Thoracic aorta (tissue), 2 donors: ENCODE results near the gene MRPS16. TPM values are rescaled to one million over a fixed set of nuclear protein-coding genes. Genes with fewer than 3 reads are reported as not detected.

ENCODE experiments used
- ATAC-seq: fragments of 150-250 bp; one replicate; pipeline ENCODE4 v1.8.0; 2017; ENCODE audit warnings: low read depth; ENCODE audit not compliant: insufficient number of reproducible peaks, low FRiP score
- DNase-seq: peaks from one replicate; pipeline ENCODE4 v3.0.0-alpha.2; 2020; ENCODE audit warnings: low spot score
- H3K27ac ChIP-seq, 2 donors: fragments of 200-600 bp; sonication (generic); 1 replicate in 1 of 2; 2 replicates in 1 of 2; pipeline ENCODE4 v1.5.1; 2016; ENCODE audit warnings: mild to moderate bottlenecking in 2 of 2, moderate library complexity in 2 of 2
- H3K27me3 ChIP-seq: fragments of 200-600 bp; sonication (generic); replicated peaks from 2 replicates; pipeline ENCODE4 v1.6.0; 2016; ENCODE audit warnings: mild to moderate bottlenecking; ENCODE audit not compliant: insufficient read depth
- H3K36me3 ChIP-seq: fragments of 200-600 bp; sonication (generic); one replicate; pipeline ENCODE4 v1.5.1; 2016
- H3K4me1 ChIP-seq, 2 donors: fragments of 200-600 bp; sonication (generic); 1 replicate in 1 of 2; 2 replicates in 1 of 2; pipeline versions ENCODE4 v1.5.1 to v1.6.0; 2016; ENCODE audit warnings: low read depth in 2 of 2, mild to moderate bottlenecking in 1 of 2; ENCODE audit not compliant: control insufficient read depth in 1 of 2
- H3K4me3 ChIP-seq: fragments of 200-600 bp; sonication (generic); 2 replicates; pipeline ENCODE4 v1.5.1; 2016; ENCODE audit warnings: mild to moderate bottlenecking
- H3K9me3 ChIP-seq: fragments of 200-600 bp; sonication (generic); 2 replicates; pipeline ENCODE4 v1.5.1; 2016
- total RNA-seq, 2 donors: library from RNA; depleted of rRNA; stranded (reverse); fragments of >200 nt; gene quantifications; one replicate each; pipeline versions ENCODE4 v1.1.0 to v1.2.3, GENCODE V29; 2016
- TF ChIP-seq, protein P1 (sequence below): fragments of 200-600 bp; sonication (generic); IDR thresholded peaks from one replicate; pipeline ENCODE4 v1.5.1; 2019; ENCODE audit warnings: antibody characterized with exemption

MRPS16 gene
- total RNA-seq, 2 donors from 2014 or later: 29.3 to 41.2 TPM

DNA sequence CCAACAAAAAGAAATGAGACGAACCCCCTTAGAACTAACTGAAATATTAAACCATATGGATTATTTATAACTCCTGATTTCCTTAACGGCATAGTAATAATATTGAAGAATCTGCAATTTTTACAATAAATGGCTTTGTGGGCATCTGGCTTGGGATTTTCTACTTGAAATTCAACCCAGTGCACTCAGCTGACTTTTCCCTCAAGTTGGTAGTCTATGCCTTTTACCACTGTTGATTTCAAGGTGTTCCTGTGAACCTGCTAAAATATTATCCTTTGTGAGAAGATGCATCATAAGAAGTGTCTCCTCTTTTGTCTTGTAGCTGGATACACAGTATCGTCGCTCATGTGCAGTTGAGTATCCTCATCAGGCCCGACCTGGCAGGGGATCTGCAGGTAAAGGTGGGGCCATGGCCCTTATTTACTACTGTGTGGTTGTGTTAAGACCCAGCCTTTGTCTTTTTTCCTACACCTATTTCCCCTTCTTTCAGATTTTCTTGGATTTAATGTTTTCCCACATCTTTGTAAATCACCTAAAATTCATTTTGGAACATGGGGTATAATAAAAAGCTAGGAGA is 13.4 kb downstream of the MRPS16 start:
- Histone ChIP-seq H3K9me3 (no peaks in the 10 kb centered on the region), H3K27me3 (no peaks in the 10 kb centered on the region), H3K36me3 (peaks cover 17% of the 10 kb centered on the region), H3K4me3 (no peak overlapping the region), H3K4me1 (no peaks in the 10 kb centered on the region), H3K27ac (no peak overlapping the region)
- TF ChIP-seq, protein P1, sequence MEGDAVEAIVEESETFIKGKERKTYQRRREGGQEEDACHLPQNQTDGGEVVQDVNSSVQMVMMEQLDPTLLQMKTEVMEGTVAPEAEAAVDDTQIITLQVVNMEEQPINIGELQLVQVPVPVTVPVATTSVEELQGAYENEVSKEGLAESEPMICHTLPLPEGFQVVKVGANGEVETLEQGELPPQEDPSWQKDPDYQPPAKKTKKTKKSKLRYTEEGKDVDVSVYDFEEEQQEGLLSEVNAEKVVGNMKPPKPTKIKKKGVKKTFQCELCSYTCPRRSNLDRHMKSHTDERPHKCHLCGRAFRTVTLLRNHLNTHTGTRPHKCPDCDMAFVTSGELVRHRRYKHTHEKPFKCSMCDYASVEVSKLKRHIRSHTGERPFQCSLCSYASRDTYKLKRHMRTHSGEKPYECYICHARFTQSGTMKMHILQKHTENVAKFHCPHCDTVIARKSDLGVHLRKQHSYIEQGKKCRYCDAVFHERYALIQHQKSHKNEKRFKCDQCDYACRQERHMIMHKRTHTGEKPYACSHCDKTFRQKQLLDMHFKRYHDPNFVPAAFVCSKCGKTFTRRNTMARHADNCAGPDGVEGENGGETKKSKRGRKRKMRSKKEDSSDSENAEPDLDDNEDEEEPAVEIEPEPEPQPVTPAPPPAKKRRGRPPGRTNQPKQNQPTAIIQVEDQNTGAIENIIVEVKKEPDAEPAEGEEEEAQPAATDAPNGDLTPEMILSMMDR: no peak
- ATAC-seq (no peak), DNase-seq (no peak)

DNA sequence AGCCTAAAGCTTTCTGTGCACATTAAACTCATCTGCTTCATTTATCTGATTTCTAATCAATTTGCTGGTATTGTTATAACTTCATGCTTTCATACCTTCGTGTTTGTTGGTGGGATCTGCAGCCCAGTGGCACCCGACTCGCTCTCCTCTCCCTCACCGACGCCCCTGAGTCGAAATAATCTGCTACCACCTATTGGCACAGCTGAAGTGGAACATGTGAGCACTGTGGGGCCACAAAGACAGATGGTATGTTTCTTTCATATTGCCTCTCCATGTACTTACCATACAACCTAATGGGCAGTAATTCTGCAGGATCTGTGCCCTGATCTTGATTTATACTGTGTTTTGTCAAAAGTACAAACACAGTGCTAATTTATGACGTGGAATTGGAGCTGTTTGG is 17.7 kb downstream of the MRPS16 start:
- TF ChIP-seq, protein P1: no peak
- DNase-seq (no peak), ATAC-seq (no peak)
- Histone ChIP-seq H3K4me3 (no peak overlapping the region), H3K9me3 (no peaks in the 10 kb centered on the region), H3K4me1 (no peaks in the 10 kb centered on the region), H3K27ac (no peak overlapping the region), H3K36me3 (peaks cover 5% of the 10 kb centered on the region), H3K27me3 (no peaks in the 10 kb centered on the region)

DNA sequence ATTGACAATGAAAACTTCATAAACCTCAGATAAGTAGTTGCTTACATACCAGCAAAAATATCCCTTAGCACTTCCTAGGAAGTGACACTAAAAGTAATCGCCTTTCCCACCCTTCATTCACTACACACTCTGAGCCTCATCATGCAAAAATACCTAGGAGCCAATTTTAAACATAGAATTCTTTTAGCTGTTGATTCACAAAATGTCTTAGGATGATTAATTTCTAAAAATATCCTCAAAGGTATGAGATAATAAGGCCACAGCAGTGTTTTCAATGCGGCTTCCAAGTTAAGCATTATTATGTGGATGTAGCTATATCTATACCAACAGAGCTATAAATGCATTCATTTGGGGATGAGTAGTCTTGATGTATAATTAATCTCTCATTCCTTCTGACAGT is 18.6 kb downstream of the MRPS16 start:
- ATAC-seq: no peak
- TF ChIP-seq, protein P1: no peak
- H3K36me3 ChIP-seq: peaks cover 5% of the 10 kb centered on the region

DNA sequence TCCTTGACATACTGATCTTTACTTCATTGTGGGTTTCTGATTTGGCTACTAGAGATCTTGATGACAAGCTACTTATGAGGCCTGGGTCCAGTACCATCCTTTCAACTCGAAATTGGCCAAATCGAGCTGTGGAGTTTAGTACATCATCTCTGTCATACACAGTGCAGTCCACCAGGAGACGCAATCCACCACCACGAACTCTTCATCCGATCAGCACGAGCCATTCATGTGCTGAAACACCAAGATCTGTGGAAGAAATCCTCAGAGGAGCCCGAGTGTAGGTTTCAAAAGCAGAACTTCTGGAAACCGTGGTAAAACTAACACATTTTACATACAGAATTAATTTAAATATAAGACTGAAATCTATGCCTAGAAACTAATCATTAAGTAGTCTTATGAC is 19.6 kb downstream of the MRPS16 start:
- no peaks in the 10 kb centered on the region for H3K9me3 ChIP-seq
- H3K27ac ChIP-seq: no peak overlapping the region
- no peak for ATAC-seq
- no peak overlapping the region for H3K4me3 ChIP-seq
- peaks cover 5% of the 10 kb centered on the region for H3K36me3 ChIP-seq
- H3K27me3 ChIP-seq: no peaks in the 10 kb centered on the region
- TF ChIP-seq, protein P1: no peak
- DNase-seq: no peak
- H3K4me1 ChIP-seq: no peaks in the 10 kb centered on the region

More for the DNA sequence above, 18.6 kb downstream of the MRPS16 start:
- H3K4me3 ChIP-seq: no peak overlapping the region
- H3K4me1 ChIP-seq: no peaks in the 10 kb centered on the region
- H3K9me3 ChIP-seq: no peaks in the 10 kb centered on the region
- DNase-seq: no peak
- H3K27ac ChIP-seq: no peak overlapping the region
- no peaks in the 10 kb centered on the region for H3K27me3 ChIP-seq

DNA sequence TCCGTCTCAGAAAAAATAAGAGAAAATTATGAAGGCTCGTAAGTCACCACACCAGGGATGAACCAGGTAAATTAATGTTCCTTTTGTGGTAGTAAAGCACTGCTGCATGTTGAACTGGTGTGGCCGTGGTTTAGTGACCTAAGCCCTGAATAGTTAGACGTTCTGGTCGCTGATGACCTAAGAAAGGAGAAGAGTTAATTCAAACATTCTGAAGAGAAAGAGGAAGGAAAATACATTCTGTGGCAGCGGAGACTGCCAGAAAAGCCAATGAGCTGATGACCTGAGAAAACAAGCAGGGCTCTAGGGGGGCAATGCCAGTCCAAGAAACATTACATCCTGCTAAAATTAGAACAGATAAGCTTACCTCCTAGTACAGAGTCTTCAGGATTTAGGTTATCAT is 22.9 kb downstream of the MRPS16 start:
- no peak for DNase-seq
- no peak overlapping the region for H3K27ac ChIP-seq
- TF ChIP-seq, protein P1: no peak
- H3K36me3 ChIP-seq: no peaks in the 10 kb centered on the region
- ATAC-seq: no peak
- no peaks in the 10 kb centered on the region for H3K27me3 ChIP-seq
- H3K4me1 ChIP-seq: no peaks in the 10 kb centered on the region
- H3K9me3 ChIP-seq: no peaks in the 10 kb centered on the region
- H3K4me3 ChIP-seq: no peak overlapping the region
